GM18520 (cell line): ENCODE data around the gene ACSM3.
A peak's percentile ranks its signal among the peaks of the same experiment; 100 is the strongest.
"Not testable (repeated sequence)": the region's sequence is repeated elsewhere in the genome, so short reads cannot be mapped to it uniquely, and the experiment has no call there.

Experiments used
- ATAC-seq: cut with Tn5 transposase; IDR thresholded peaks from one replicate; pipeline ENCODE4 v1.9.1; 2021; ENCODE audit not compliant: unreplicated experiment

Gene ACSM3

DNA sequence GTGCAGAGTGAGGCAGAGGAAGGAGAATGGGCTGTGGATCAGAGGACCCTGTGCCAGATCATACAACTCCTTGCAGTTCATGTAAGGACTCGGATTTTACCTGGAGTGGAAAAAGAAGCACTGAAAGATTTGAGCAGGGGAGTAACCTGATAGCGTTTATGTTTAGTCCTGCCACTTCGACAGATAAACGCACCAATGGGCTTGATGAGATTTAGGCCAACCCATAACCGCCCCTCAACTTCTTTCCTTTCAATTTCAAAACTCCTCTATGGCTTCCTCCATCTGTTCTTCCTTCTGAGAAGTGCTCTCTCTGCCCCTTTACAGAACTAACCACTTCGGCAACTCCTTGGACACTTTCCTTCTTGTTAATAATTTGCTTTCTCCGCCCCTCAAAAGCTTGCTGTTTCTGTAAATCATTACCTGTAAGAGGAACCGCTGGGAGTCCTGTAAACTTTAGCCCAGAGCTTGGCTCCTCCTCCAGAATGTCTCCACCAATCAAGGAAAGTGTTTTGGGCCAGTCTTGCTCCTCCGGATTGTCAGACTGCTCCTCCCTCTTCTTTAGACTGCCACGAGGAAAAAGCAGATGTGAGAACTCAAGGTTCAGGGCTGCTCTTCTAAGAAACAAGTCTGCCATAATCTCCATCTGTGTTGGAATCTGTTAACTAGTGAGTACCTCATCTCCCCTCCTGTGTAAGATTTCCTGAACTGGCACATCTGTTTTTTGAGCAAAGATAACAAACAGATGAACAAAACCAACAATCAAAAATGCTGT lies at the start of gene ACSM3:
Gene ACSM3 (plus strand): TSS at position 554 of the 772 bp plus-strand sequence. CDS start 6,021 bp downstream, outside the sequence.
- peak; percentile 94 for ATAC-seq

DNA sequence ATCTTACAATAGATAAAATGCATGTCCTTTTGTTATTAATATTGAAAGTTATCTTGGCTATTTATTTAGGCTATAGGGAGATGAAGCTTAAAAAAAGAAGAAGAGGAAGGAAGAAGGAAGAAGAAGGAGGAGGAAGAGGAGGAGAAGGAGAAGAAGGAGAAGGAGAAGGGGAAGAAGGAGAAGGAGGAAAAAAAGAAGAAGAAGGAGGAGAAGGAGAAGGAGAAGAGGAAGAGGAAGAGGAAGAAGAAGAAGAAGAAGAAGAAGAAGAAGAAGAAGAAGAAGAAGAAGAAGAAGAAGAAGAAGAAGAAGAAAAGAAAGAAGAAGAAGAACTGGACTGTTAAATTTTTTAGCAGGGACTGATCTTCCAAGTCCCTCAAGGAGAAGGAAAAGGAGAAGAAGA lies 46.1 kb upstream of the ACSM3 start:
- ATAC-seq: not testable (repeated sequence)

GRCh38 chr16:20720251-20720650 lies 43.6 kb upstream of the ACSM3 start:
- no peak for ATAC-seq

DNA sequence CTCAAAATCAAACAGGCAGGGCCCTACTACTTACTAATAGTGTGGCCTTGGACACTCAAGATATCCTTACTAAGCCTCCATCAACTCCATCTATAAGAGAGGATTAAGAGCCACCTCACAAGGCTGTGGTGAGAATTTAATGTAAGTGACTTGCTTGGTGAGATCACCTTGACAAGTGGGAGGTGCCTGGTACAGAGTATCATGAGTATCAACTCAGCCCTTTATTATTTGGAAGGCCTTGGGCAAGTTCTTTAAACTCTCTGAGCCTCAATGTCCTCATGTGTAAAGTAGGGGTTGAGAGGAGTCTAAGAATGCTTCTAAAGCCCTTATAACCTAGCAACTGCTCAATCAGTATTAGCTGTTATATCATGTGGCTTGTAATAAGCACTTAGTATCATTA lies 37.2 kb upstream of the ACSM3 start:
- no peak for ATAC-seq

DNA sequence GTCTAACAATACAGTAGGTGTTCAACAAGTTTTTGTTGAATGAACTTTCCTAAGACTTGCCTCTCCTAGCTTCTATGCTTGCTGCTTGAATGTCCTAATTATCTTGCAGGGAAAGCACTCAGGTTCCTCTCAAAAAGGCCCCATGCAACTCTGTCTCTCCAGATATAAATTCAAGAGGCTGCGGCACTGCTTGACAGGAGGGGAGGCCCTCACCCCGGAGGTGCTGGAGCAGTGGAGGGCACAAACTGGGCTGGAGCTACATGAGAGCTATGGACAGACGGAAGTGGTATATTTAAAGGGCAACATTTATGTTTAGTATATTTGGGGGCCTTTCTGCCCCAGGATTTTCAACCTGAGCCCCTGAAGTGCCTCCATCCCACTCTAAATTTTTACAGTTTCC lies 36.6 kb upstream of the ACSM3 start:
- no peak for ATAC-seq

GRCh38 chr16:20729141-20729540 lies 34.7 kb upstream of the ACSM3 start:
- ATAC-seq: no peak

- ATAC-seq: no peak
Measured at GRCh38 chr16:20734056-20734455, 29.8 kb upstream of the ACSM3 start.

DNA sequence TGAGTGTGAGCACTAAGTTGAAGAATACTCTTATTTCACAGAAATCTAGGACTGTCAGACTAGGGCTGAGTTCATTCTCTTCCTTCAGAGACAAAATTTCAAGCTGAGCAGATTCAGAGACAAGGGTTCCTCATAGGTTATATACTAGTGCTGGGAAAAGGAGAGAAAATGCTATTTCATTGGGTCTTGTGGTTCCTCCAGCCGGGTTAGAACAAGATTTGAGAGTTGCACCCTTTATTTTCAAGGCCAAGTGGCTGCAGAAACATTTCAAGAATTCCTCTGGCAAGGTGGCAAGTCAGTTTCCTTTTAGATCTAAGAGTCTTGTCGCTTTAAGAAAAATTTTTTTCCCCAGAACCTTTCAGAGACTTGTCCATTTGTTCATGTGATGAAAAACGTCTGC lies 29.0 kb upstream of the ACSM3 start:
- ATAC-seq: no peak

DNA sequence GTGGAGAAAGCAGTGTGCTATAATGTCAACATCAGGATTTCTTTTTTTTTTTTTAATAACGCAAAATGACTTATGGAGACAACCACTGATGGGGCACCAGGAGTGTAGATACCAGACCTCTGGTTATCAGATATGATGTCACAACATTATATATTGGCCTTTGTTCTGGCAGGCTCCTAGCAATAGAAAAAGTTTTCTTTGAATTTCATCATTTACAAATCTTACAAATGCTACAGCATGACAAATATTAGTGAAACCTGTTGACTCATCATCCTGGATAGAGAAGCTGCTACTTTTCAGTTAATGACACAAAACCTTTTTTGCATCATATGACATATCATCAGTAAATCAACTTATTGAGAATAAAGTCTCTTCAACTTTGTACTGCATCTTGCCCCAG lies 28.3 kb upstream of the ACSM3 start:
- ATAC-seq: no peak

DNA sequence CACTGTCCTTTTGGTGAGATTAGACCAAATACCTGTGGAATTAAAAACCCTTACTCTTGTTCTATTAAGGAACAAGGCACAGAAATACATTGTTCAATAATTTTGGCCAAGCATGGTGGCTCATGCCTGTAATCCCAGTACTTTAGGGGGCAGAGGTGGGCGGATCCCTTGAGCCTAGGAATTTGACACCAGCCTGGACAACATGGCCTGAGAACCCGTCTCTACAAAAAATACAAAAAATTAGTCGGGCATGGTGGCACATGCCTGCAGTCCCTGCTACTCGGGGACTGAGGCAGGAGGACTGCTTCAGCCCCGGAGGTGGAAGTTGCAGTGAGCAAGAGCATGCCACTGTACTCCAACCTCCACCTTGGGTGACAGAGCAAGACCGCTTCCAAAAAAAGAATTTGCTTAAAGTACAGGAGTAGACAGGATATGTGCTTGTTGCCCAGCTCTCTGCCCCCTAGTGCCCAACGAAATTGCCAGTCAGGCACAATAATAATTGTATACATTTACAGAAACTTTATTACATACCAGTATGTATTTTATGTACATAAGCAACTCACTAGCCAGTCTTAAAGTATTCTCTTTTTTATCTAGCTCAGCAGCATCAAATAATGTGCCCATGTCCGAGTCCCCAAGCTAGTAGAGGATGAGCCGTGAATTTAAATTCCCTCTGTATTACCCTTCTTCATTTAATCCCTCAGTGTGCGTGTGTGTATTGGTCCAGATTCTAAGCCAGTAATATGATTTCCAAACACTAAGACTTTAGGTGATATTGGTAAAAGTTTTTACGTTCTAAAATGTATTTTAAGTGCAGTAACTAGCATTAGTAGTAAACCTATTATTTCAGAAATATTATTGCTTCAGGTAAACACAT lies 23.6 kb upstream of the ACSM3 start:
- no peak for ATAC-seq

- ATAC-seq: peak; percentile 61
Measured at GRCh38 chr16:20740901-20741521, 22.8 kb upstream of the ACSM3 start.

GRCh38 chr16:20741554-20742285 lies 22.1 kb upstream of the ACSM3 start, which contains the start of gene THUMPD1:
Gene THUMPD1, minus strand, starts transcription at chr16:20741818. Its CDS starts 79 bp downstream, at chr16:20741739.
- peak; percentile 67 for ATAC-seq

DNA sequence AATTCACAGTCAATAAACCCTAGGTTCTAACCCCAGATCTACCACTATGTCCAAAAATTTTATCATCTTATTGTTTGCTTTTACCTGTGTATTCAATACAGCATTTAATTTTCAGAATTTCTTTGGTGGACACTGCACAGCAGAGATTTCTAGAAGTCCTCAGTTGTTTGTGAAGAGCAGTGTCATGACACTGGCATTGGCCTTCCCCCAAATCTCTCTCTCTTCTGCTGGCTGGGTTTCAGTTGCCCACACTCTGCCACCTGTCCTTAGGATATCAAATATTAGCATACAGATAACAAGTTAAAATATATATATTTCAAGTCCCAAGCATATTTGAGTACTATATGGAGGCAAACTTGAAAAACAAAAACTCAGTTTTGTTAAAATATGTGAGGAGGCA lies 20.2 kb upstream of the ACSM3 start:
- no peak for ATAC-seq

DNA sequence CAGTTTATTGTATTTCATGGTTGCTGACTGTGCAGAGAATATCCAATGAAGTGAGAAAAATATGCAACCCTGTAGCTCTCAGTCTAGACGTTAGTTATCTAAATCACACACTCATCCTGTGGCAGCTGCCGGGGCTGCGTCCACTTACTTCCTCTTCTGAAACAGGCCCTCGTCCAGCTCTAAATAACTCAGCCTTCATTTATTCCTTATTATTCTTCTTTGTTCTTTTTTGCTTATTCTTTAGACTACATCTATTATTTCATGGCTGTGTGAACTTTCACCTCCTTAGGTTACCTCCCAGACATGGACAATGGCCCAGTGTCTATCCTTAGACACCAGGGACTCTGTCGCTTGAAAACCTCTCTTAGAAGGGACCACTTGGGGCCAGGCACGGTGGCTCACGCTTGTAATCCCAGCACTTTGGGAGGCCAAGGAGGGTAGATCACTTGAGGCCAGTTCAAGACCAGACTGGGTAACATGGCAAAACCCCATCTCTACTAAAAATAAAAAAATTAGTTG lies 18.8 kb upstream of the ACSM3 start:
- no peak for ATAC-seq

- ATAC-seq: no peak
Measured at GRCh38 chr16:20746461-20746860, 17.4 kb upstream of the ACSM3 start.

DNA sequence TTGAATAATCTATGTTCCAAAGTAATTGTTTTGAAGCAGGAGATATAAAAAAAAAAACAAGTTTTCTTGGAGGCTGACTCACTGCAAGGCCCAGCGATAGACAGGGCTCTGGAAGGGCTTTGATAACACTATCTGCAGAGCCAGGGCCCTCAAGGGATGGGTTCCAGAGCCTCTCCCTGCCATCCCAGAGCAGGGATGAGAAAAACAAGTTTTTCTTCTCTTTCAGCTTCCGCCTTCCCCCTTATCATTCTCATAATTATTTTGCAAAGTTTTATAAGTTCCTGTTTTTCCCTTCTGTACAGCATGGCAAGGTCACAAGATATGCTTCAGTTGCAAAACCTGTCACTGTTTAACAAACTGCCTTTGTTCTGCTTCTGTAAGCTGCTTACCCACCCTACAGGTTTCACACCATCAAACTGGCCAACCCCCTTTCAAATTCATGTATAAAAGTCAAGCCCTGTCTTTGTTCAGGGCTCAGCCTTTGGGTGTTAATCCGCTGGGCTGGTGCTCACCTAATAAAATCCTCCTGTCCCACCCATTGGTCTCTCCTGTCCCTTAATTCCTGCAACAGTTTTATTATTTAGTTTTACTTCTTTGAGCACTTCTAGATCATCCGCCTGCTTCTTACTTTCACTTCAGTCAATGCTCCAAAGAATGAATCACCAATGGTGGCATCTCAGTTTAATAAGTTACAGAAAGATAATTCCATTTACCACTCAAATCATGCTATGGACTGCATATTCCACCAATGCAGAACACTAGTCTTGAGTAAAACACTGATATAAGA lies 16.6 kb upstream of the ACSM3 start:
- ATAC-seq: no peak

- no peak for ATAC-seq
Measured at GRCh38 chr16:20749474-20749873, 14.3 kb upstream of the ACSM3 start.

- ATAC-seq: no peak
Measured at GRCh38 chr16:20750558-20750957, 13.3 kb upstream of the ACSM3 start.

- no peak for ATAC-seq
Measured at GRCh38 chr16:20753727-20754126, 10.1 kb upstream of the ACSM3 start.

DNA sequence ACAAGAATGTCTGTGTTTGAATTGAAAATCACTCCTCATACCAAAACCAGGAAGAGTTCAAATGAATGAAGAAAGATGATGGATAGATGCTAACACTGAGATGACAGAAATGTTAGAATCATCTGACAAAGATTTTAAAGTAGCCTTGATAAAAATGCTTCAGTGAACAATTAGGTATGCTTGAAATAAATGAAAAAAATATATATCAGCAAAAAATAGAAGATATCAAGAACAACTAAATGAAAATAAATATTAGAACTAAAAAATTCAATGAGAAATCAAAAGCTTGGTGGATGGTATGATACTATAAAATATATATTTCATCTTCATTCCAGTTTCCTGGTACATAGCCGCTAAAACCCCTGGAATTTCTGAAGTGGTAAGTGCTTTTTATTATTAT lies 8.6 kb upstream of the ACSM3 start:
- ATAC-seq: no peak
